ENCODE data around the gene C2CD3. TPM values are rescaled to one million over a fixed set of nuclear protein-coding genes. Genes with fewer than 3 reads are reported as not detected.

C2CD3 gene
- total RNA-seq, 6 donors from 2014 or later: 21.4 to 55.5 (median 26.6) TPM

DNA sequence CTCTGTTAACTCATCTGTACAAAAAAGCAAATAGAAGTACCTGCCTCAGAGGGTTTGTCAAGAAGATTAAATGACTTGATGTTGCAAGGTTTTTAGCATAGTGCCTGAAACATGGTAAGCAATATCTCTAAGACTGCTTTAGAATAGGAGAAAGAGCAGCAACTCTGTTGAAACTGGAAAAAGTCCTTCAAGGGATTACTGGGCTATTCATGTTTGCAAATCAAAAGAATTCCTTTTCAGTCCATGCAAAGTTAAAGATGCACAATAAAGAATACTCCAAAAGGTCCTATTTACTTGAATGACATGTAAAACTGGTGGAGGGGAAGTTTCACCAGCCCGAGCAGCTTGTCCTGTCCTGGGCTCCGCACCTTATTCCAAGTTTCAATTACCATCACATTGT, 70.6 kb downstream of the C2CD3 start:
- TF ChIP-seq, protein P1, sequence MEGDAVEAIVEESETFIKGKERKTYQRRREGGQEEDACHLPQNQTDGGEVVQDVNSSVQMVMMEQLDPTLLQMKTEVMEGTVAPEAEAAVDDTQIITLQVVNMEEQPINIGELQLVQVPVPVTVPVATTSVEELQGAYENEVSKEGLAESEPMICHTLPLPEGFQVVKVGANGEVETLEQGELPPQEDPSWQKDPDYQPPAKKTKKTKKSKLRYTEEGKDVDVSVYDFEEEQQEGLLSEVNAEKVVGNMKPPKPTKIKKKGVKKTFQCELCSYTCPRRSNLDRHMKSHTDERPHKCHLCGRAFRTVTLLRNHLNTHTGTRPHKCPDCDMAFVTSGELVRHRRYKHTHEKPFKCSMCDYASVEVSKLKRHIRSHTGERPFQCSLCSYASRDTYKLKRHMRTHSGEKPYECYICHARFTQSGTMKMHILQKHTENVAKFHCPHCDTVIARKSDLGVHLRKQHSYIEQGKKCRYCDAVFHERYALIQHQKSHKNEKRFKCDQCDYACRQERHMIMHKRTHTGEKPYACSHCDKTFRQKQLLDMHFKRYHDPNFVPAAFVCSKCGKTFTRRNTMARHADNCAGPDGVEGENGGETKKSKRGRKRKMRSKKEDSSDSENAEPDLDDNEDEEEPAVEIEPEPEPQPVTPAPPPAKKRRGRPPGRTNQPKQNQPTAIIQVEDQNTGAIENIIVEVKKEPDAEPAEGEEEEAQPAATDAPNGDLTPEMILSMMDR (IDR thresholded peaks at IDR 0.05): no peak
- TF ChIP-seq EP300 (IDR thresholded peaks at IDR 0.05) (no peak), POLR2A (IDR thresholded peaks at IDR 0.05) (no peak)
- peaks cover 4 to 86% (median 27%) of the 10 kb centered on the region in 4 donors for H3K36me3 ChIP-seq
- H3K27ac ChIP-seq: no peak overlapping the region

DNA sequence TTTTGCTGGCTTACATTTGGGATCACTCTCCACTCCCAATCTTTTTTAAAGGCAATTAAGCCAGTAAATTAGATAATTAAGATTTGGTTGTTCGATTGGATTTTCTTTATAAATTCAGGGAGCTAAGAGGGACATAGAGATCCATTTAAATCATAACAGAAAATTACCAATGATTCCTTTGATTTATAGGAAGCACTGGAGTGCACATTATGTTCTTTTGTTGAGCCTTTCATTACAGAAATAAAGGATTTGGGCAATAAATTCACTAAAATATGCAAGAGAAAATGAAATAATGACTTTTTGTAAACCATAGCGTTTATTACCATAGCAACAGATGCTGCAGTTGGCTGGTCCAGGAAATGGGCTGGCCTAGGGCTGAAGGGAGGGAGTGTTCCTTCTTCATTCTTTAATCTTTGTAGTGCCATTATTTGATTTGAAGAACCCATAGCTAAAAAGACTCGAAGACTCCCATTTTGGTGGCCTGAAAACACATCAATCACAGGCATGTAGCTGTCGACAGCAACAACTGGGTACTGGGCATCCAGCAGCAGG, 73.0 kb downstream of the C2CD3 start:
- Histone ChIP-seq H3K27ac (no peak overlapping the region), H3K36me3 (peaks cover 4 to 83% (median 29%) of the 10 kb centered on the region in 4 donors), H3K4me3 (no peak overlapping the region), H3K4me1 (no peaks in the 10 kb centered on the region), H3K9me3 (no peaks in the 10 kb centered on the region), H3K27me3 (no peaks in the 10 kb centered on the region)
- WGBS, 2 donors: 87 to 89% methylated on average over 4 of the region's 4 CpGs
- ATAC-seq (ENCODE audit: low FRiP score in 2 of 2) (no peak), DNase-seq (no peak)
- TF ChIP-seq, protein P1 (IDR thresholded peaks at IDR 0.05): no peak
- TF ChIP-seq POLR2A (IDR thresholded peaks at IDR 0.05) (no peak), EP300 (IDR thresholded peaks at IDR 0.05) (no peak), POLR2AphosphoS5 (IDR thresholded peaks at IDR 0.05) (no peak)

More for the DNA sequence above, 70.6 kb downstream of the C2CD3 start:
- Histone ChIP-seq H3K9me3 (no peaks in the 10 kb centered on the region), H3K4me1 (no peaks in the 10 kb centered on the region), H3K27me3 (no peaks in the 10 kb centered on the region), H3K4me3 (no peak overlapping the region)
- WGBS, 2 donors: 97 to 98% methylated on average over 2 of the region's 2 CpGs
- ATAC-seq (ENCODE audit: low FRiP score in 2 of 2): no peak
- DNase-seq: no peak

DNA sequence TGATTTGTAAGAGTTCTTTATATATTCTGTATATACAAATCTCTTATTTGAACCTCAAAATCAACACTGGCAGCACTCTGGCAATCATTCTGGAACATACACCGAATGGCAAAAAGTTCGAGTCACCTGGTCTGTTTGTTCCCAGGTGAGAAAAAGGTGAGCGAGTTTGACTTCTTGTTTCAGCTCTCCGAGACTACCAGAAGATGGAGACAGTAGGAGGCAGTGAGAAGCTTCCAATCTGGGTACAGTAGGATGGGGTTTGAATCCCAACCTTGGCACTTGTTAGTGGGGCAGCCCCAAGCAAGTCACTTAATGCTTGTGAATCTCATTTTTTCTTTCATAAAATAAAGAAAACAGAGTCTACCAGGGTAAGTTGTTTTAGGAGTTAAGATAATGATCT, 76.4 kb downstream of the C2CD3 start:
- no peaks in the 10 kb centered on the region for H3K4me1 ChIP-seq
- DNase-seq (no peak), ATAC-seq (ENCODE audit: low FRiP score in 2 of 2) (no peak)
- 89 to 94% methylated on average over 4 of the region's 4 CpGs for WGBS, 2 donors
- TF ChIP-seq POLR2AphosphoS5 (IDR thresholded peaks at IDR 0.05): no peak
- TF ChIP-seq POLR2A (IDR thresholded peaks at IDR 0.05): no peak
- TF ChIP-seq, protein P1 (IDR thresholded peaks at IDR 0.05): no peak
- TF ChIP-seq EP300 (IDR thresholded peaks at IDR 0.05): no peak
- no peak overlapping the region for H3K27ac ChIP-seq
- no peak overlapping the region for H3K4me3 ChIP-seq
- H3K36me3 ChIP-seq: peaks cover 15 to 92% (median 49%) of the 10 kb centered on the region in 4 donors
- H3K9me3 ChIP-seq: no peaks in the 10 kb centered on the region
- no peaks in the 10 kb centered on the region for H3K27me3 ChIP-seq

DNA sequence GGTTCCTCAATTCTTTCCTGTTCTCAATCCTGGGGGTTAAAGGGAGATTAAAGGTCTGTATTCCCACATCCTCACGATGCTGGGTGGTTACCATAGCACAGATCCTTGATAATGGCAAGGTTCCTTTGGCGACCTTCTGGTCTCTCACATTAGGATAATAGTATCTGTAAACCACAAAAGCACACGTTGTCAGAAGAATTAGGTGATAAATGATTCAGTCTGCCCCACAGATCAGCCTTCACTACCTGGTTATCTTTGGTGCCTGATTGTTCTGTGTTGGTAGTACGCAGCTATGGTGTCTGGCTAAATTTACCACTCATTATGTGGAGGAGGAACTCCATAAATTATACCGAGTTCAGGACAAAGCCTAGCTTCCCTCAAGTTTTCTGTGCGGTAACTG, 78.4 kb downstream of the C2CD3 start:
- no peak overlapping the region for H3K4me3 ChIP-seq
- H3K9me3 ChIP-seq: no peaks in the 10 kb centered on the region
- ATAC-seq (ENCODE audit: low FRiP score in 2 of 2): no peak
- no peaks in the 10 kb centered on the region for H3K4me1 ChIP-seq
- 75 to 91% methylated on average over 6 of the region's 6 CpGs for WGBS, 2 donors
- H3K36me3 ChIP-seq: peaks cover 15 to 93% (median 41%) of the 10 kb centered on the region in 4 donors
- no peaks in the 10 kb centered on the region for H3K27me3 ChIP-seq
- no peak for DNase-seq
- TF ChIP-seq EP300 (IDR thresholded peaks at IDR 0.05): no peak
- no peak for TF ChIP-seq POLR2A (IDR thresholded peaks at IDR 0.05)
- TF ChIP-seq, protein P1 (IDR thresholded peaks at IDR 0.05): no peak
- no peak for TF ChIP-seq POLR2AphosphoS5 (IDR thresholded peaks at IDR 0.05)
- H3K27ac ChIP-seq: no peak overlapping the region

DNA sequence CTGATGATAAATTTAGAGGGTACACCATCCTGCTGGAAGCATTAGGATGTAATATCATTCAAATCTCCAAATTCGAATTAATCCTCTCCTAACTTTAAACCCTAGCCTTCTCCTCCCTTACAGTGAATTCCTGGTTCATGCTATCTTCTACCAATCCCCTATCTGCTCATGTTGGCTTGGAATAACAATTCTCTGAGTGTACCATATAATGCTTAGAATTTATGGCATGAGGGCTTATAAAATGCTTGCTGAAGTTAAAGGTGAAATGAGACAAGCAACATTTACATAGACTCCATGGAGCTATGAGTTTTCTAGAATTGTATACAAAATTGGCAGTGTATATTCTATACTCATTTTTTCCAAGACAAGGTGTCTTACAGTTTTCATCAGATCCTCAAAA, 79.3 kb downstream of the C2CD3 start:
- 88 to 95% methylated on average over 1 of the region's 1 CpG for WGBS, 2 donors
- DNase-seq: no peak
- no peak overlapping the region for H3K27ac ChIP-seq
- no peaks in the 10 kb centered on the region for H3K9me3 ChIP-seq
- no peak for TF ChIP-seq POLR2AphosphoS5 (IDR thresholded peaks at IDR 0.05)
- no peak for TF ChIP-seq EP300 (IDR thresholded peaks at IDR 0.05)
- no peak for TF ChIP-seq POLR2A (IDR thresholded peaks at IDR 0.05)
- TF ChIP-seq, protein P1 (IDR thresholded peaks at IDR 0.05): no peak
- no peak overlapping the region for H3K4me3 ChIP-seq
- ATAC-seq (ENCODE audit: low FRiP score in 2 of 2): no peak
- H3K4me1 ChIP-seq: no peaks in the 10 kb centered on the region
- H3K27me3 ChIP-seq: no peaks in the 10 kb centered on the region
- peaks cover 15 to 93% (median 40%) of the 10 kb centered on the region in 4 donors for H3K36me3 ChIP-seq

Measured in upper lobe of left lung (tissue), 6 donors.